ENCODE results near the gene HNRNPLL.
"Not testable (repeated sequence)": the region's sequence is repeated elsewhere in the genome, so short reads cannot be mapped to it uniquely, and the experiment has no call there.

Gene HNRNPLL

GRCh38 chr2:38619458-38620164 lies 16.9 kb upstream of the HNRNPLL start:
- DNase-seq = no peak

GRCh38 chr2:38617301-38617700 lies 14.6 kb upstream of the HNRNPLL start:
- no peak for DNase-seq

GRCh38 chr2:38615237-38615636 lies 12.5 kb upstream of the HNRNPLL start:
- DNase-seq = no peak

- DNase-seq = no peak
These were observed 11.1 kb upstream of the HNRNPLL start for GRCh38 chr2:38613849-38614213.

- DNase-seq = no peak
These were observed 10.6 kb upstream of the HNRNPLL start for GRCh38 chr2:38613126-38613848.

- DNase-seq = no peak
These were observed 8.4 kb upstream of the HNRNPLL start for GRCh38 chr2:38610851-38611801.

- DNase-seq = not testable (repeated sequence)
These were observed 6.5 kb upstream of the HNRNPLL start for GRCh38 chr2:38609246-38609645.

GRCh38 chr2:38608755-38609154 lies 6.0 kb upstream of the HNRNPLL start:
- no peak for DNase-seq

- no peak for DNase-seq
These were observed 2.6 kb upstream of the HNRNPLL start for GRCh38 chr2:38605298-38605830.

- DNase-seq = peak; percentile 92
These were observed 918 bp upstream of the HNRNPLL start for GRCh38 chr2:38603402-38604290.

- DNase-seq = no peak
These were observed 494 bp downstream of the HNRNPLL start for GRCh38 chr2:38602136-38602731.

- peak; percentile 38 for DNase-seq
These were observed 1.1 kb downstream of the HNRNPLL start for GRCh38 chr2:38601463-38602135.

GRCh38 chr2:38600921-38601455 lies 1.7 kb downstream of the HNRNPLL start:
- no peak for DNase-seq

GRCh38 chr2:38600242-38600891 lies 2.4 kb downstream of the HNRNPLL start:
- no peak for DNase-seq

- DNase-seq = no peak
These were observed 3.0 kb downstream of the HNRNPLL start for GRCh38 chr2:38599706-38600105.

GRCh38 chr2:38598991-38599295 lies 3.8 kb downstream of the HNRNPLL start:
- DNase-seq = no peak

GRCh38 chr2:38598200-38598990 lies 4.3 kb downstream of the HNRNPLL start:
- DNase-seq = no peak

- DNase-seq = no peak
These were observed 5.6 kb downstream of the HNRNPLL start for GRCh38 chr2:38597115-38597514.

GRCh38 chr2:38596229-38596628 lies 6.5 kb downstream of the HNRNPLL start:
- DNase-seq = no peak

- no peak for DNase-seq
These were observed 9.8 kb downstream of the HNRNPLL start for GRCh38 chr2:38592951-38593350.

Data from NCI-H1694 treated with DMSO at 0.1 percent for 48 hours (cell line).